Measurements from ENCODE around the gene UROS.

UROS gene

GRCh38 chr10:125846894-125847293, 23.8 kb upstream of the UROS start:
- Histone ChIP-seq H3K79me2 (ENCODE audit: low read length) (no peaks in the 10 kb centered on the region), H4K20me1 (ENCODE audit: insufficient read depth, low read length) (no peaks in the 10 kb centered on the region), H3K36me3 (replicated peaks; ENCODE audit: low read depth, low read length) (peaks cover 2% of the 10 kb centered on the region), H3K27me3 (ENCODE audit: low read depth, low read length) (no peaks in the 10 kb centered on the region), H3K4me2 (ENCODE audit: low read length) (no peak overlapping the region), H3K9me3 (ENCODE audit: insufficient read depth, low read length) (no peaks in the 10 kb centered on the region), H3K4me1 (ENCODE audit: low read length) (no peaks in the 10 kb centered on the region), H3K9ac (ENCODE audit: low read length) (no peak overlapping the region), H3K27ac (ENCODE audit: low read length) (no peak overlapping the region), H3K4me3 (ENCODE audit: low read length) (no peak overlapping the region), H2AFZ (ENCODE audit: low read depth, low read length) (no peak overlapping the region)
- TF ChIP-seq, protein P1, sequence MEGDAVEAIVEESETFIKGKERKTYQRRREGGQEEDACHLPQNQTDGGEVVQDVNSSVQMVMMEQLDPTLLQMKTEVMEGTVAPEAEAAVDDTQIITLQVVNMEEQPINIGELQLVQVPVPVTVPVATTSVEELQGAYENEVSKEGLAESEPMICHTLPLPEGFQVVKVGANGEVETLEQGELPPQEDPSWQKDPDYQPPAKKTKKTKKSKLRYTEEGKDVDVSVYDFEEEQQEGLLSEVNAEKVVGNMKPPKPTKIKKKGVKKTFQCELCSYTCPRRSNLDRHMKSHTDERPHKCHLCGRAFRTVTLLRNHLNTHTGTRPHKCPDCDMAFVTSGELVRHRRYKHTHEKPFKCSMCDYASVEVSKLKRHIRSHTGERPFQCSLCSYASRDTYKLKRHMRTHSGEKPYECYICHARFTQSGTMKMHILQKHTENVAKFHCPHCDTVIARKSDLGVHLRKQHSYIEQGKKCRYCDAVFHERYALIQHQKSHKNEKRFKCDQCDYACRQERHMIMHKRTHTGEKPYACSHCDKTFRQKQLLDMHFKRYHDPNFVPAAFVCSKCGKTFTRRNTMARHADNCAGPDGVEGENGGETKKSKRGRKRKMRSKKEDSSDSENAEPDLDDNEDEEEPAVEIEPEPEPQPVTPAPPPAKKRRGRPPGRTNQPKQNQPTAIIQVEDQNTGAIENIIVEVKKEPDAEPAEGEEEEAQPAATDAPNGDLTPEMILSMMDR (IDR thresholded peaks at IDR 0.05; ENCODE audit: low read depth, low read length): no peak
- TF ChIP-seq EZH2phosphoT487 (IDR thresholded peaks at IDR 0.05; ENCODE audit: low read depth): no peak

DNA sequence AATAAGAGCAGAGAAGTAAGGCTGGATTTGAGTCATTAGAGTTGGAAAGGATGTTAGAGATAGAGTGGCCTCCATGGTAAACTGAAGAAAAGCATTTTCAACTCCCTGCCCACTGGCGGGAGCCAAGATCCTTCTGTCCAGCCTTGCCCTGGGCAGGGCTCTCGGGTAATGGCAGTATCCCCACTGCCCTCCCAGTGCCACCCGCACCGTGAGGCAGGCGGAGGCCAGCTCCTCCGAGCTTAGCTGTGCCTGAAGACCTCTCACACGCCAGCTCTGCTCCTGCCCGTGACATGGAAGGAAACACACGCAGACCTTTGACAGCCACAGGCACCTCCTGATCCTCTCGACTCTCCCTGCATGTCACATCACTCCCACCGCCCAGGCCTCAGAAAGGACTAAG, 22.6 kb upstream of the UROS start:
- no peak overlapping the region for H3K9ac ChIP-seq (ENCODE audit: low read length)
- H4K20me1 ChIP-seq (ENCODE audit: insufficient read depth, low read length): no peaks in the 10 kb centered on the region
- TF ChIP-seq, protein P1 (IDR thresholded peaks at IDR 0.05; ENCODE audit: low read depth, low read length): no peak
- no peak for TF ChIP-seq EZH2phosphoT487 (IDR thresholded peaks at IDR 0.05; ENCODE audit: low read depth)
- H3K4me3 ChIP-seq (ENCODE audit: low read length): no peak overlapping the region
- H3K9me3 ChIP-seq (ENCODE audit: insufficient read depth, low read length): no peaks in the 10 kb centered on the region
- peaks cover 5% of the 10 kb centered on the region for H3K36me3 ChIP-seq (replicated peaks; ENCODE audit: low read depth, low read length)
- no peaks in the 10 kb centered on the region for H3K27me3 ChIP-seq (ENCODE audit: low read depth, low read length)
- H2AFZ ChIP-seq (ENCODE audit: low read depth, low read length): no peak overlapping the region
- no peaks in the 10 kb centered on the region for H3K4me1 ChIP-seq (ENCODE audit: low read length)
- no peaks in the 10 kb centered on the region for H3K79me2 ChIP-seq (ENCODE audit: low read length)
- no peak overlapping the region for H3K4me2 ChIP-seq (ENCODE audit: low read length)
- H3K27ac ChIP-seq (ENCODE audit: low read length): no peak overlapping the region

DNA sequence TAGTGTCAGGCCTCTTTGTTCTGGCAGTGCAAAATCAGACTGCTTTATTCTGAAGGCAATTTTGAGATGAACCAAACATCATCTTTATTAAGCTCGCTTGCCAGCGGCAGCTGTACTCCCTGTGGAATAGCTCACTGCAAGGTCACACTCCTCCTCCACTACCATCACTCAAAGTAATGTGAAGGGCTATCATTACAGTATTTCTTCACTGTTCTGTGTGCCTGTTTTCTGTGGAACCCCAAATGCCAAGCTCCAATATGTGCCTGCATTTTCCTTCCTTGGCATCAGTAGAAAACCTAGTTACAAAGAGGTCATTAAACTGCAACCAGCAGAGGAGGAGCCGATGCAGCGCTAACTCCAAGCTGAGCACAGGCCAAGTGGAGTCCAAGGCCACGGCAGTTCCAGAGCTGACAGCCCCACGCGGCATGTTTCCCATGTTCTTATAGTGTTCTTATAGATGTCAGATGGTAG, 21.7 kb upstream of the UROS start:
- H2AFZ ChIP-seq (ENCODE audit: low read depth, low read length): no peak overlapping the region
- H3K9me3 ChIP-seq (ENCODE audit: insufficient read depth, low read length): no peaks in the 10 kb centered on the region
- no peak overlapping the region for H3K4me2 ChIP-seq (ENCODE audit: low read length)
- no peaks in the 10 kb centered on the region for H3K4me1 ChIP-seq (ENCODE audit: low read length)
- H3K4me3 ChIP-seq (ENCODE audit: low read length): no peak overlapping the region
- H3K27ac ChIP-seq (ENCODE audit: low read length): no peak overlapping the region
- H3K27me3 ChIP-seq (ENCODE audit: low read depth, low read length): no peaks in the 10 kb centered on the region
- H4K20me1 ChIP-seq (ENCODE audit: insufficient read depth, low read length): no peaks in the 10 kb centered on the region
- H3K79me2 ChIP-seq (ENCODE audit: low read length): no peaks in the 10 kb centered on the region
- H3K36me3 ChIP-seq (replicated peaks; ENCODE audit: low read depth, low read length): peaks cover 5% of the 10 kb centered on the region
- no peak for TF ChIP-seq EZH2phosphoT487 (IDR thresholded peaks at IDR 0.05; ENCODE audit: low read depth)
- TF ChIP-seq, protein P1 (IDR thresholded peaks at IDR 0.05; ENCODE audit: low read depth, low read length): no peak
- no peak overlapping the region for H3K9ac ChIP-seq (ENCODE audit: low read length)

DNA sequence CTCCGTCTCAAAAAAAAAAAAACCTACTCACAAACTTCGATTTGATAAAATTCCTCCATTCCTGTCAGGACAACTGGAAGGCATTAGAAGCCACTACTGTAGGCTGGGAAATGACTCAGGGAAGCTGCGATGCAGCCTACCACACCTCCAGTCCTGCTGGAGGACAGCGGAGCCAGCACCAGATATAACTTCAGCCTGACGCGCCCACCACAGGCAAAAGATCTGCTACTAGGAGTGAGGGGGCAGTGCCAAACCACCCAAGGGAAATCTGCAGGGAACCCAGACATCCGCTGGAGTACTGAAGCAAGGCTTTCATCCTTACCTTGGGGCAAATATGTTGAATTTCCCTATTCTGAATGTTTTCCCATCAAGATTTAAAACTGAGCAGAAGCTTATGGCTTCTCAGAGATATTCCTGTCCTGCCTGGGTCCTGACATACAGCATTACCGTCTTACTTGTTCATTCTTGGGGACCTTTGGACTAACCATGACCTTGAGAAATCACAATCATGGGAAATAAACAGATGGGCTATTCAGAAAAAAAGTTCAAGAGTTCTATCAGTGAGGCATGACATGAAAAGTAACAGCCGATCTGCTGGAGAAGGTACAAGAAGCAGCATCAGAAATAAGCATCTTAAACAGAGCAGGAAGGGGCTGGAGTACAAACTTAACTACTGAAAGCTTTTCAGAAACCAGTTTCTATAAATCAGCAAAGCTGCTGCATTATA, 20.7 kb upstream of the UROS start:
- H3K9ac ChIP-seq (ENCODE audit: low read length): no peak overlapping the region
- no peaks in the 10 kb centered on the region for H3K27me3 ChIP-seq (ENCODE audit: low read depth, low read length)
- H3K79me2 ChIP-seq (ENCODE audit: low read length): no peaks in the 10 kb centered on the region
- peaks cover 5% of the 10 kb centered on the region for H3K36me3 ChIP-seq (replicated peaks; ENCODE audit: low read depth, low read length)
- H4K20me1 ChIP-seq (ENCODE audit: insufficient read depth, low read length): no peaks in the 10 kb centered on the region
- H3K27ac ChIP-seq (ENCODE audit: low read length): no peak overlapping the region
- H2AFZ ChIP-seq (ENCODE audit: low read depth, low read length): no peak overlapping the region
- H3K4me3 ChIP-seq (ENCODE audit: low read length): no peak overlapping the region
- TF ChIP-seq EZH2phosphoT487 (IDR thresholded peaks at IDR 0.05; ENCODE audit: low read depth): no peak
- TF ChIP-seq, protein P1 (IDR thresholded peaks at IDR 0.05; ENCODE audit: low read depth, low read length): no peak
- H3K4me2 ChIP-seq (ENCODE audit: low read length): no peak overlapping the region
- no peaks in the 10 kb centered on the region for H3K9me3 ChIP-seq (ENCODE audit: insufficient read depth, low read length)
- no peaks in the 10 kb centered on the region for H3K4me1 ChIP-seq (ENCODE audit: low read length)

All from OCI-LY3 (cell line).